Occipital lobe (tissue), 2 donors: ENCODE measurements around the gene ARPC1B. TPM values are rescaled to one million over a fixed set of nuclear protein-coding genes. Genes with fewer than 3 reads are reported as not detected.
"Not testable (repeated sequence)": the region's sequence is repeated elsewhere in the genome, so short reads cannot be mapped to it uniquely, and the experiment has no call there.

Source experiments
- DNase-seq: peaks from one replicate; lab custom pipeline; 2025; lab: John Stamatoyannopoulos, UW
- total RNA-seq: library from RNA; depleted of rRNA; stranded (reverse); fragments of >200 nt; gene quantifications from one replicate; pipeline ENCODE4 v1.2.3, GENCODE V29; 2014

ARPC1B gene
- total RNA-seq, 1 donor from 2014 or later: 11.9 TPM

DNA sequence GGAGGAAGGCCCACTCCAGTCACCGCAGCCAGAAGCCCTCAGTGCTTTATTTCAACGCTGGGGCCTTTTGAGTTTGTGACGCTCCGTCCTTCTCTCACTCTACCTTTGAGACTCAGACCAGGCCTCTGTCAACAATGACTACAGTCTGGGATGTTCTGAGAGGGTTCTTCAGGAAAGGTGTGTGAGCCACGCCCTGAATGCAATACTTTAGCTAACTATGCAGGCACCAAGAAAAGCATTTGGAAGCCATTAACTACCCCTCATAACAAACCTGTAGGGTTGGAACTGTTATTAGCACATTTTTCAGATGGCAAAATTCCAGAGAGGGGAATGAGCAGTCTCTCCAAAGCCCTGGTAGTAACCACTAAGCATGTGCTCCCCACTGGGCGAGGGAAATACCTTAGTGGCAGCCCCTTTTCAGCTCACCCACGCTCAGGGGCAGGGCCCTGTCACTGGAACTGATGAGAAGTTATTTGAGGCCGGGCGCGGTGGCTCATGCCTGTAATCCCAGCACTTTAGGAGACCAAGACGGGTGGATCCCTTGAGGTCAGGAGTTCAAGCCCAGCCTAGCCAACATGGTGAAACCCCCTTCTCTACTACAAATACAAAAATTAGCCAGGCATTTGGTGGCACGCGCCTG is 5.7 kb upstream of the ARPC1B start:
- DNase-seq: no peak

DNA sequence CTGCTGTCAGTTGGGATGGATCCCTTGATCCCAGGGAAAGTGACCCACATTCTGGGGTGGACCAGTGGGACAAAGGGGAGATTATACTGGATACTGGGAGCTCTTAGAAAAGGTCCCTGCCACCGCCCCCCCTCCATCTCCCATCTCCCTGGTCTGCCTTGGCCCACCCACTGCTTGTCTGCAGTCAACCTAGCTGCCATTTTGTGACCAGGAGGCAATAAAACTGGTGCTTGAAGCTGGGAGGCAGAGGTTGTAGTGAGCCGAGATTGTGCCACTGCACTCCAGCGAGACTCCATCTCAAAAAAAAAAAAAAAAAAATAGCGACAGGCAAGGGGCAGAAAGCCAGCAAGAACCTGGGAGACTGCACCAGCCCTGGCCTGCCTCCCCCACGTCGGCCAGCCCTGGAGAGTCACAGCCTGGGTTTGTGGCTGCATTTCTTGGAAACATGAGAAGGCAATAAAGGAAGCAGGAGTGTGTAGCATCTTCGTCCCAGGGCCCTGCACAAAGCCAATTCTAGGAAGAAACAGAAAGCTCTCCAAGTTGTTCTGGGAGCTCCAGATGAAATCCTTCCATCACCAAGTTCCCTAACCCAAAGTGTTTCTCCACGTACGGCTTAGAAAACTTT is 4.7 kb upstream of the ARPC1B start:
- no peak for DNase-seq

DNA sequence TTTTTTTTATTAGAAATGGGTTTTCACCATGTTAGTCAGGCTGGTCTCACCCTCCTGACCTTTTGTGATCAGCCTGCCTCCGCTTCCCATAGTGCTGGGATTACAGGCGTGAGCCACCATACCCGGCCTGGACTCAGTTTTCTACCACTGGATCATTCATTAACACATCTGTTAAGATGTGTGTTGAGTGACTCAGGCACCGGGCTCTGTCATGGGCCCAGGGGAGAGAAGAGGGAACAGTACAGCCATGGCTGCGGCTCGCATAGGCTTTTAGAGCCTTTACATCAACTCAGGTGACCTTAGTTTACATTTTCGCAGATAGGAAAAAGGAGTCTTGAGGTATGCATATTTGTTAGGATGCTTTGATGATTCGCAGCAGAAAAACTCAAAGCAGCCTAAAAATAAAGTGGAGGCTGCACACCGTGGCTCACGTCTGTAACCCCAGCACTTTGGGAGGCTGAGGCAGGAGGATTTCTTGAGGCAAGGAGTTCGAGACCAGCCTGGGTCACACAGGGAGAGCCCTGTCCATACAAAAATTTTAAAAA is 3.1 kb upstream of the ARPC1B start:
- no peak for DNase-seq

DNA sequence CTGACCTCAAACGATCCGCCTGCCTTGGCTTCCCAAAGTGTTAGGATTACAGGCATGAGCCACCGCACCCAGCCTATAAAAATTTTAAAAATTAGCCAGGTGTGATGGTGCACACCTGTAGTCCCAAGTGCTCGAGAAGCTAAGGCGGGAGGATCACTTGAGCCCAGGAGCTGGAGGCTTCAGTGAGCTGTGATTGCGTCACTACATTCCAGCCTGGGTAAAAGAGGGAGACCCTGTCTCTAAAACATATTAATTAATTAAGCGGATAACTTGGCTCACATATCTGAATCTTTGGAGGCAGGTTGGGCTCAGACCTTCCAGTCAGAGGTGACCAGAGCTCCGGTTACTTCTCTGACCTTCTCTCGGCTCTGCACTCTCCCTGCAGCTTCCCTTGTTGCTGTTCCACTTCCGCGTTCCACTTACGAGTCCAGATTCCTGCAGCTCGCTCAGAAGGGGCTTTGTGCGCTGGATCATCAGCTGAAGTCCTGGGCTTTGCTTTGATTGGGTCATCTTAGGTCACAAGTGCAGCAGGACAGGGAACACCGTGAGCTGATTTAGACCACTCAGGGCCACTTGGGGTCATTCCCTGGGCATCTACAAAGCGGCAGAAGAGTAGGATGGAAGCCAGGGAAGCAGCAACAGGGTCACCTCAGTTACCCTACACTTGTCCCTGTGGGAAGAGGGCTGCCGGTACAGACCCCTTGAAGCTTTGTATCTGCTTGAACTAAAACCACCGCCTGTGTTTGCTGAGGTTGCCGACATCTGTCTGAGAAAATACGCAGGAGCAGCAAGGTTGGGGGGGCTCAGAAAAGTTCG is 2.0 kb upstream of the ARPC1B start:
- DNase-seq: no peak

DNA sequence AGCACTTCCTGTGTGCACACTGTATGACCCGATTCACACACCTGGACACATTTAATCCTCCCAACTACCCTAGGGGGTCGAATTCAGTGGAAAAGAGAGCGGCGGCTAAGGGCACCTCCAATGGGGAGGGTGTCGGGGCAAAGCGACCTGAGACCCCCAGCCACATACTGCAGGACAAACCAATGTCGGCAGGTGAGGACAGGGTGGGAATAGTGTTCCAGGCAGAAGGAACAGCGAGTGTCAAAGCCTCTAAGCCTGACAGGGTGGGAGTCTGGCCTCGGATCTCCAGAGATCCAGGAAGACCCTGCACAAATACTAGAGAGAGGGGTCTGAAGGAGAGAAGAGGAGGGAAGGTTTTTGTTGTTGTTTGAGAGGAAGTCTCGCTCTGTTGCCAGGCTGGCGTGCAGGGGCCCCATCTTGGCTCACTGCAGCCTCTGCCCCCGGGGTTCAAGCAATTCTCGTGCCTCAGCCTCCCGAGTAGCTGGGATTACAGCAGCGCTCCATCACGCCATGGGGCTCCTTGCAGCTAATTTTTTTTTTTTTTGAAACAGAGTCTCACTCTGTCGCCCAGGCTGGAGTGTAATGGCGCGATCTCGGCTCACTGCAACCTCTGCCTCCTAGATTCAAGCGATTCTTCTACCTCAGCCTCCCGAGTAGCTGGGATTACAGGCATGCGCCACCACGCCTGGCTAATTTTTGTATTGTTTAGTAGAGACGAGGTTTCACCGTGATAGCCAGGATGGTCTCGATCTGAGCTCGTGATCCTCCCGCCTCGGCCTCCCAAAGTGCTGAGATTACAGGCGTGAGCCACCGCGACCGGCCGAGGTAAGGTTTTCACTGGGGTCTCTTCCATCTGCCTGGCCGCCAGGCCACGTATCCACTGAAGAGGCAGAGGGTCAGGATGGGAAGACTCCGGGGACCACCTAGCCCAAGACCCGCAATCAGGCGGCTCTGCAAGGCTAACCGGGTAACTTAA is 1.2 kb upstream of the ARPC1B start:
- DNase-seq: no peak

DNA sequence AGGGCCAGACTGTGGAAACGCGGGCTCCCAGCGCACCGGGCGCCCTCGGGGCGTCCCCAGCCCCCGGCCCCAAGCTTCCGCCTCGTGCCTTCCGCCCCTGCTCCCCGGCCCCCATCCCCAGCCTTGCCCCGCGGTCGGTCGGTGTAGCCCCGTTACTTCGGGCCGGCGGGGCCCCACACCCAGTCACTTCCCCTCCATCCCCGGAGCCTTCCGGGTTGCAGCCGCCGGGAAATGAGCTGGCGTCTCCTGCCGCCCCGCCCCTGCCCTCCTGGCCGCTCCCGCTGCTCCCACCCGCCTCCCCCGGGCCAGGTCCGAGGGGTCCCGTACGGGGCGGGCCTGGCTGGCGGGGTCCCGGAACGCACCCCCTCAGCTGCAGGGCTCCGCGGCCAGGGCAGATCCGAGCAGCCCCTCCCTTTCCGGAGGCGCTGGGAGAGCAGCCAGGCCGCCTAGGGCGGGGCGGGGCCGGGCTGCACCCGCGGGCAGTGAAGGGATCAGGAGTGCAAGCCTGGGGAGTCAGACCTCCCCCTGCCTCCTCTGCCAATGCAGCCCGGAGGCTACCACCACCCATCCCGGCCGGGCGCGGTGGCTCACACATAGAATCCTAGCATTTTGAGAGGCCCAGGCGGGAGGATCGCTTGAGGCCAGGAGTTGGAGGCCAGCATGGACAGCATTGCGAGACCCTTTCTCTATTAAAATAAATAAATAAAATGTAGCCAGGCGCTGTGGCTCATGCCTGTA is 709 bp downstream of the ARPC1B start:
- DNase-seq: peak; percentile 23

DNA sequence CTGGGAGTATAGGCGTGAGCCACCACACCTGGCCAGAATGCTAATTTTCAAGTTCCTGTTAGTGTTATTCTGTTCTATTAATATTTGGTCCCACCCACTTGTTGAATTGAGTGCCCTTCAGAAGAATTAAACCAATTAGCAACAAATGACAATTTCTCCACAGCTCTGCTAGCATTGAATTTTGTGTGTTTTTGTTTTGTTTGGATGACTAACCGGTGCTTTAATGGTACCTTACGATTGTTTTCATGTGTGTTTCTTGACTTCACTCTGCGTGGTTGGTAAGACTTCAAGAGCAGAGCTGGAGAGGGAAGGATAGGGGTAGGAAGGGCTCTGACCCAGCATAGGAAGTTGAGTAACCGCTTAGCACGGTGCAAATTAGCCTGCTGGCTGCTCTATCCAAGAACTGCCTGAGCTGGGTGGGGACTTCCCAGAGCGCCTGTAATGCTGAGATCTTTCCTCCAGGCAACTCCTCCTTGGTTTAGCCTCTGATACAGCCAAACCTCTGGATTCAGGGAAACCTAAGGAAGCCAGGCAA is 4.6 kb downstream of the ARPC1B start:
- DNase-seq: no peak

DNA sequence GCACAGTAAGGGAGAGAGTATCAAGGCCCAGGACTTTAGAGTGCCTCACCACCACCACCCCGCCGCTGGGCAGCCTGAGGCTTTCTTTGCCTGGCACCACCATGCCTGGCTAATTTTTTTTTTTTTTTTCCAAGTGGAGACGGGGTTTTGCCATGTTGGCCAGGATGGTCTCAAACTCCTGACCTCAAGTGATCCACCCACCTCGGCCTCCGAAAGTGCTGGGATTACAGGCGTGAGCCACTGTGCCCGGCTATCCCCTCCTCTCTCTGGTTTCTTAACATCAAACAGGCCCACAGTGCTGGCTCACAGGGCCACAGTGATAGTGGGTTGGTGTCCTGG is 5.1 kb downstream of the ARPC1B start:
- DNase-seq: not testable (repeated sequence)

DNA sequence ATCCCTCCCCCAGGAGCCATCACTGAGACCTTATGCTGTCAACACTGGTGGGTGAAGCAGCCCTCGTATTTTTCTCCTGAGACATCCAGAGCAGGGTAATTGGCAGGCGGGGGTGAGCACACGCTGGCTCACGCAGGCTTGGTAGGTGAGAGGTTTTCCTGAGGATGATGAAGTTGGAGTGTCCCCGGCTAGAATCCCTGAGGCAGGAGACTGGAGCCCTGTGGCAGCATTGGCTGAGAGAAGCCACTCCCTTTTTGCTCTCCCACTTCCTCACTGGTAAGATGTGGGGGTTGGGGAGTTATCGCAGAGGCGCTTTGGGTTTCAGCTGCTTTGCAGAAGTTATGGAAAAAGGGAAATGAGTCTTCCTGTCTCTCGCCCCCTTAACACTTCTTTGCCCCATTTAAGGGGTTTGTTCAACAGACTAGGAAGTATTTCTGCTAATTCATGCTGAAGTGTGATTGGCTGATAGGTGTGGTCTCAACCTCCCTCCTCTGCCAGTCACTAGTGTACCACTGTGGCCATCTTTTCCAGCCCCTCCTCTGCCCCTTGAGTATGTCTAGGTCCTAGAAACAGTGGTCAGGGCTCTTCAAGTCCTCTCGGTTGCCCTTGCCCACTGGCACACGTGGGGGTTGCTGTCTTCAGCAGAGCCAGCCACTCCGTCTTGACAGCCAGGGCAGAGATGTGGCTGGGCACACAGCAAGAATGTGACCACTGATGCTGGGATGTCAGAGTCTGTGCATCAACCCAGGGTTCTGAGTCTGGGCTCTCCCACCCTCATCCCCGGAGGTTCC is 5.7 kb downstream of the ARPC1B start:
- peak; percentile 39 for DNase-seq

DNA sequence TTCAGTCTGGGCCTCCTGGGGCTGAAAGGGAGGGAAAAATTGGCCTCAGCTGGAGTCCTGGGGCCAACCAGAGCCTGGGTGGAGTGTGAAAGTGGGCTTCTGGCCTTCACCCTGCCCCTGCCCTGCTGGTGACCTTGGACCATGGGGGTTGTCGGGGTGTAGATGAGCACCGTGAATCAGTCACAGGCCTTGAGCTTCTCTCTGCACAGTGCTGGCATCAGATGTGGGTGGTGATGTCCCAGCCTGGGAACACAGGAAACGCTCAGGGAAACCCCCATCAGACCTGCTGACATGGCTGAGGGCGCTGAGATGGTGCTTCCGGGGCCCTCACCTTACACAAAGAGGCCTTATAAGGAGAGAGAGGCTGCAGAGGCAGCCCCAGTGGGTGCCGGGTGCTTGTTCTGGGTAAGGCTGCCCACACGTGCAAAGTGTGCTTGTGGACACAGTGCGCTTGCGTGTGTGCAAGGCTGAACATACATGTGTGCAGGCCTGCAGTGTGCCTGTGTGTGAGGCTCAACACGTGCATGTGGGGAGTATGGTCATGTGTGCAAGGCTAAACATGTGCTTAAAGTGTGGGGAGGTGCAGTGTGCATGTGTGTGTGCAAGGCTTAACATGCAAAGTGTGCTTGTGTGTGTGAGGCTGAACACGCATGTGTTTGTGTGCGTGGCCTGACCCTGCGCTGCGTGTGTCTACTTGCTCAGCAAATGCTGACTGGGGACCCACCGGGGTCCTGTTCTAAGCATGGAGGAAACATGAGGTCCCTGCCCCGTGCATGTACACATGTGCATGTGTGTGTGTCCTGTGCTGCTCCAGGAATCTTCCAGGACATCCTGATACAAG is 6.5 kb downstream of the ARPC1B start:
- no peak for DNase-seq

DNA sequence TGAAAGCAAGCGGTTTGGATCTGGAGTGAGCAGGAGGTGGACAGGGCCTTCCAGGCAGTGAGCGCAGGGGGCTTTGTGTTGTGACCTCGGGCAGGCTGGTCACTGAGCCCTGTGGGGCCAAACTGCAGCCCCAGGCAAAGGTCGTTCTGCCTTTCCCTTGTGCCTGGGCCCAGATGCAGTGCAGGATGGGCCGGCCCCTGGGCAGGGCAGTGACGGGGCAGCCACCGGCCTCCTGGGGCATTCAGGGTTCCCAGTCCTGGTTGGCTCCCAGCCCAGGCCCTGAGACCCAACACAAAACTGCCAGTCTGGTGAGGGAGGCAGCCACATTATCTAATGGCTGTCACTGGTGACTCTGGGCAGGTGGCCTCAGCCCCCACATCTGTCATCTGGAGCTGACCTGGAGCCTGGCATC is 7.1 kb downstream of the ARPC1B start:
- DNase-seq: no peak

DNA sequence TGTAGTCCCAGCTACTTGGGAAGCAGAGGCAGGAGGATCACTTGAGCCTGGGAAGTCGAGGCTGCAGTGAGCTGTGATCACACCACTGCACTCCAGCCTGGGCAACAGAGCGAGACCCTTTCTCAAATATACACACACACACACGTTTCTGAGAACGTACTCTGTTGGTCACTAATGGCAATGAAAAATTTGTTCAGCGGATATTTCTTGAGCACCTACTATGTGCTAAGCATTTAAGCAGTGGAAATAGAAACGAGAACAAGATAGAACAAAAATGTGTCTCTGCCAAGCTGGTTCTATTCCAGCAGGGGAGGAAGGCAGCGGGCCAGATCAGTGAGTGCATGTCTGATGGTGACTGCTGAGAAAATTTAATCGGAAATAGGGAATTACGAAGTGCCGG is 8.7 kb downstream of the ARPC1B start:
- DNase-seq: no peak

DNA sequence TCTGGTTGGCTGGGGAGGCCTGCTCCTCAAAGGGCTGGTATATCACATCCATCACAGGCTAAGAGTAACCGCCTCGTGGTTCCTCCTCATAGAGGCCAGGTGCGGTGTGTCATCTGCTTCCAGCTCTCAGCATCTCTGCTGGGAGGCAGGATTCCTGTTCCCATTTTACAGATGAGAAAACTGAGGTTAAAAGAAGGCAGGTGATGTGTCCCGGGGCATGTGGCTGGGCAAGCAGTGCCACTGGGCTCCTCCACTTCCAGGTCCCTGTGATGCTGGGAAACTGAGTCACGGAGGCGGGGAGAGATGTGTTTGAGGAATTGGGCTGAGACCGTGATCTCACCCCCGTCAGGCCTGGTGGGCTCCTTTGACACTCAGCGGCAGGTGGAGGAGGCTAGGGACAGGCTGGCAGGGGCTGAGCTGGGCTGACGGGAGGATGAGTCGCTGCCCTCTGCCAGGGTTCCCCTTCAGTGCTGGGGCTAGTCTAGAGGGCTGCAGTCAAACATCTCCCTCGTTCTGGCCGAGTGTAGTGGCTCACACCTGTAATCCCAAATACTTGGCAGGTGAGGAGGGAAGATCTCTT is 9.4 kb downstream of the ARPC1B start:
- no peak for DNase-seq

DNA sequence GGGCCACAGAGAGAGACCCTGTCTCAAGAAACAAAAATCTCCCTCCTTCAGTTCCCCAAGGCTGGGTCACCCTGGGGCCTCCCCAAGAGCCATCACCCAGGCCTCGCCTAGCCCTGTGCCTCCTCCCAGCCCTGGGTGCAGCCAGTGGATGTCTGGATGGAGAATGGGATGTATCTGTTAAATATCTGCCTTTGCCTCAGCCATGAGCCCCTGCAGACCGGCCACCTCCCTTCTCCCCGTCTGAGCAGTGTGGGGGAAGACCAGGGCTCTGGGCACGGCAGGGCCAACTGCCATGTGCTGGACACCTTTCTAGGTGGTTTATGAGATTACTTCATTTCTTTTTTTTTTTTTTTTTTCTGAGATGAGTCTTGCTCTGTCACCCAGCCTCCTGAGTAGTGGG is 10.0 kb downstream of the ARPC1B start:
- DNase-seq: no peak

DNA sequence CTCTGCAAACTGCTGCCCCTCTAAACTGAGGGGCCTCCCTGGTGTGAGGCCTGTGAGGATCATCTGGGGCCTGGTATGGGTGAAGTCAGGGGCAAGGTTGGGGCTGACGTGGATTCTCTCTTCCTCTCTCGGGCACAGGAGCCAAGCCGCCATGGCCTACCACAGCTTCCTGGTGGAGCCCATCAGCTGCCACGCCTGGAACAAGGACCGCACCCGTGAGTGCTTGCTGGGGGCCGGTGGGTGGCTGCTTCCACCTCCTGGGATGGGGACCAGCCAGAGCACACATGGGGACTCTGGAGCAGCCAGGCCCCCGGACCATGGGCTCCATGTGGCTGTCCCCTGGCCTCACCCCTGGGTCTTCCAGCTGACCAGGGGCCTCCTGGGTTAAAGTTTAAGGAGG is 11.0 kb downstream of the ARPC1B start:
- no peak for DNase-seq

DNA sequence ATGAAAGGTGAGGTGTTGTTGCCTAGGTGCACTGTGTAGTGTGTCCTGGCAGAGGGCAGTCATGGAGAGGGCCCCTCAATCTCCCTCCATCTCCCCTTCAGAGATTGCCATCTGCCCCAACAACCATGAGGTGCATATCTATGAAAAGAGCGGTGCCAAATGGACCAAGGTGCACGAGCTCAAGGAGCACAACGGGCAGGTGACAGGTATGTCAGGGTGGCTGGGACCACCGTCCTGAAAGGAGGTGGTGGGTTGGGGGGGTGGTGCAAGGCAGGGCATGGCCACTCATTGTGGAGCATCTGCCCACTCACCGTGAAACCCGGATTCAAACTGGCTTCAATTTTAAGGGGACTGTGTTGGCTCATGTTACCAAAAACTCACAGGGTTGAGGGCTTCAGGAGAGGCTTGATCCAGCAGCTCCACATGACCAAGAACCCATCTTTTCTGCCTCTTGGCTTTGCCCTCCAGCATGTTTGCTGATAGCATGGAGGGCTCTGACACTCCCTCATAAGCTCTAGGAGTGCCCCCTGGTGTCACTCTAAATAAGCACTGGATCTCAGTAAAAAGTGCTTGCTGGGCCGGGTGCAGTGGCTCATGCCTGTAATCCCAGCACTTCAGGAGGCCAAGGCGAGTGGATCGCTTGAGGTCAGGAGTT is 12.2 kb downstream of the ARPC1B start:
- no peak for DNase-seq

DNA sequence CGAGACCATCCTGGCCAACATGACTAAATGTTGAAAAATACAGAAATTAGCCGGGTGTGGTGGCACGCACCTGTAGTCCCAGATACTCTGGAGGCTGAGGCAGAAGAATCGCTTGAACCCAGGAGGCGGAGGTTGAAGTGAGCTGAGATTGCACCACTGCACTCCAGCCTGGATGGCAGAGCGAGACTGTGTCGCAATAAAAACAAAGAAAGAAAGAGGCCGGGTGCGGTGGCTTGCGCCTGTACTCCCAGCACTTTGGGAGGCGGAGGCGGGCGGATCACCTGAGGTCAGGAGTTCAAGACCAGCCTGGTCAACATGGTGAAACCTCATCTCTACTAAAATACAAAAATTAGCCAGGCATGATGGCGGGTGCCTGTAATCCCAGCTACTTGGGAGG is 12.7 kb downstream of the ARPC1B start:
- not testable (repeated sequence) for DNase-seq

DNA sequence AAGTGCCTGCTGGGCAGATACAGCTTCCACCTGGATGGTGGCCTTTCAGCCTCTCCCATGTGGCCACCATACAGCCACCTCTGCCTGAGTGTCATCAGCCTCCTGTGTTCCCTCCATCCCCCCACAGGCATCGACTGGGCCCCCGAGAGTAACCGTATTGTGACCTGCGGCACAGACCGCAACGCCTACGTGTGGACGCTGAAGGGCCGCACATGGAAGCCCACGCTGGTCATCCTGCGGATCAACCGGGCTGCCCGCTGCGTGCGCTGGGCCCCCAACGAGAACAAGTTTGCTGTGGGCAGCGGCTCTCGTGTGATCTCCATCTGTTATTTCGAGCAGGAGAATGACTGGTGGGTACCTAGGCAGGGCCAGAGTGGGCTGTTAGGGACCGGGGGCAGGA is 13.4 kb downstream of the ARPC1B start:
- no peak for DNase-seq
